Inflammatory macrophage treated with lipopolysaccharide for 4 hours (primary cell): ENCODE data around the gene SLC39A1.

Experiments
- DNase-seq: peaks from one replicate; pipeline ENCODE4 v3.0.0-alpha.2; 2020

Gene SLC39A1

GRCh38 chr1:153945795-153946621 is 17.3 kb downstream of the SLC39A1 start:
- peak; percentile 99 for DNase-seq

DNA sequence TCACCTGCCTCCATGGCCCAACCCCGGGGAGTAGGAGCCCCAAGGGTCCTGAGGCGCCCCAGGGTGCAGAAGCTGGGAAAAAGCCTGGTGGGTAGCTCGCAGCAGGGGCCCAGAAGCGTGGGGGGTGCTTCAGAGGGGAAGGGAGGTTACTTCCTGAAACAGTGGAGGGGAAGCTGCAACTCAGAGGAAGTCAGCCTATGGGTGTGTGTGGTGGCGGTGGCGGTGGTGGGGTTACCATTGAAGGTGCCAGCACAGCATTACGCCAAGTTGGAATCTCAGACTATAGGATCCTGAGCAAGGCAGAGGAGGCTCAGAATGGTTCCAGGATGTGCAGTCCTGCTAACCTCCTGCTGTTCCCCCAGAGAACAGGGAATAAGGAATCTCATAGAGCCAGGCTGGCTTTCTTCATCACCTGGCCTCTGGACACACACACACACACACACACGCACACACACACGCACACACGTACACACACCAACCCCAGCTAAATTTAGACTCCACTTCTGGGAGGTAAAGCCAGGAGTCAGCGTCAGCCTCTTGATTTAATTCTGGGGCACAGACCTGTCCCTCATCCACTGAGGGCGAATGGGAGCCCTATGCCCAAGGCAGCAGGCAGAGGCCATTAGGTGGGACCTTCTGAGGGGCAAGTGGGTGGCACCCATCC is 18.1 kb downstream of the SLC39A1 start:
- peak; percentile 93 for DNase-seq

GRCh38 chr1:153944827-153945117 is 18.6 kb downstream of the SLC39A1 start:
- no peak for DNase-seq

DNA sequence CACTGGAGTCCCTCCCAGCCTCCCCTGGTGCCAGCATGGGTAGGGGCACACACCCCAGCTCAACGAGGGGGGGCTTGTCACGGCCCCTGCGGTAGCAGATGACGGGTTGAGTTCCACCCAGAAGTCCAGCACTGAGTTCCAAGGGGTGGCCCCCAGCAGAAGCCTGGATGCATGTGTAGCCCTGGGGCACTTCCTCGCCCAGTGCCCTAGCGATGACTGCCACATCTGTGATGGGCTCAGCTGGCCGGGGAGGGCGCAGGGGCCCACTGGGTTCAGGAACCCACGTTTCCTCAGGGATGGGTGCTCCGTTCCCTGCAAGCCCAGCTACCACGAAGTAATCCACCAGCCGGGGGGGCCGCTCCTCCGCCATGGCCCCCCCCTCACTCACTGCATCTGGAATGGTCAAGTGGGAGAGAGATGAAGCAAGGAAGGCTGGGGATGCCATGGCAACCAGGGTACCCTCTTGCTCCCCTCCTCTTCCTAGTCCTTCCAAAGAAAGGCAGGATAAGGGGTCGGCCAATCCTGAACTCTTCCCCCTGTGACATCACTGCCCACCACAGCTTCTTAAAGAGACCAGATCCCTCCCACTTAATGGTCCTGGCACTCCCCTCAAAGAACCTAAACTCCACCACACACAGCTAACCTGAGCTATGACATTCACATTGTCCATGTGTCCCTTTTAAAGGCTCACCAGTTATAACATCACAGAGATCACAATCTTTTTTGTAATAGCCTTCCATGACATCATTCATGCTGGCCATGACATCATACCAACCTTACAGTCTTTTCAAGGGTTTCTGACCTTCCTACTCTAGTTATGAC is 19.1 kb downstream of the SLC39A1 start:
- peak; percentile 80 for DNase-seq

GRCh38 chr1:153942766-153943549 is 20.4 kb downstream of the SLC39A1 start:
- no peak for DNase-seq

DNA sequence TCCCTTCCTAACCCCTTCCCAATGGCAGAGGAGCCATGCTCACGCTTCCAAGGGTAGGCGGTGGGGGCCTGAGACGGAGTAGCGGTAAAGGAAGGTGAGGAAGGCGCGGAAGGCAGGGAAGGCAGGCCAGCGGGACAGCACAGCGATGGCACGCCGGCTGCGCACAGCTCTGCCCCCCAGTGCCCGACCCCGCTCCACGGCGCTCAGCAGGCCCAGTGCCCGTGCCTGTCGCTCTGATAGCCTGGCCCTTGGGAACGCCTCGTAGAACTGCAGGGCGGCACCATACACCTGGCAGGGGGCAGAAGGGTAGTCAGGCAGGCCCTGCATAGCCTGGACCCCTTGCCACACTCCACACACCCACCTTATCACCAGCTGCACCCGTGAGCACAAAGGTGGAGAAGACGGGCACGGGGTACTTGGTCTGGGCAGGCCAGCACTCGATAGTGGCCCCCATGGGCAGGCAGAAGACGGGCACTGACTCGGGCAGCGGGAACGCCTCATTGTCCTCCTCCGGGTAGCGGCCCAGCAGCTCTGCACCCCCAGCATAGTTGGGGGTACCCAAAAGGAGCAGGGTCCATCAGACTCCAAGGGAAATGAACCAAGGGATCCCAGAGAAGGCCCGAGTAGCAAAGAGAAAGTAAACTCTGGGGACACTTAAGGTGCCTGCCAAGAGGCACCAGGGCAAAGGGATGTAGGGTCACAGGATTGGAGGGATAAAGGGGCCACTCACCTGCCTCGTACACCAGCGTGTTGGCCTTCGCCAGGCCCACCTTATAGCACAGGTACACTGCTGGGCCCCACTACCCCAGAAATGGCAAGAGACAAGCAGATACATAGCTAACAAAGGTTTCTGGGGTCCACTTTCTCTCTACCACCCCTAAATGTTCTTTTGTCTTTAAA is 21.3 kb downstream of the SLC39A1 start:
- DNase-seq = no peak

DNA sequence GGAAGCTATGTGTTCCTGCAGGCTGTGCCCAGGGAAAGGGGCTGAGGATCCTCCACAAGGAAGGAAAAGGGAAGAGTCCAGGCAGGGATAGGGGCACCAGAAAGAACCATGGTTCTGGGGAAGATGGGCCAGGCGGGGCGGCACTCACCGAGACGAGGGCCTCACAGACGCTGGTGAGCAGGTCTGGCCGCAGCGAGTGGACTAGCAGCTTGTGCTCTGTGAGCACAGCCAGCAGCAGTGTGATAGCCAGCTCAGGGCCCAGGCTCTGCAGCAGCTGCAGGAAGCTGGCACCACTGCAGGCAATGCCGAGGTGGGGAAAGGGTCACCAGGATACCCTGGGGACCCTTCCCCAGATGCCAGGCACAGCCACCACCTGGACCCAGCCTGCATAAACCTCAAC is 22.6 kb downstream of the SLC39A1 start:
- DNase-seq = no peak

DNA sequence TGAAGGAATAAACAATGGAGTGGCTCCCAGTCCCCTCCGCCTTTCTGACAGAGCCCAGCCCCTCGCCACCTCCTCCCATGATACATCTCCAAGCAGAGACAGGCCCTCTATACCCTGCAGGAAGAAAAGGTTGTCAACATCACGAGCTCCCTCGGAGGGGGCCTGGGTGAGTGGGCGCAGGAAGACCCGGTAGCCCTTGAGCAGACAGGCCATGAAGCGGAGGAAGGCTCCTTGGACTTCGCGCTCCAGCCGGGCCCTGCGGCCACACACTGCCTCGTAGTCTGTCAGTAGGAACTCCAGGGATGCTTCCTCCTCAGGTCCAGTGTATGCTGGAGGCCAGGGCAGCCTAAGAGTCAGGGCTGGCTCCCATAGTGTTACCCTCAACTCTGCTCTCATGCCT is 23.9 kb downstream of the SLC39A1 start:
- DNase-seq = no peak

GRCh38 chr1:153938996-153939395 is 24.3 kb downstream of the SLC39A1 start:
- no peak for DNase-seq

GRCh38 chr1:153937331-153937730 is 26.0 kb downstream of the SLC39A1 start:
- no peak for DNase-seq

DNA sequence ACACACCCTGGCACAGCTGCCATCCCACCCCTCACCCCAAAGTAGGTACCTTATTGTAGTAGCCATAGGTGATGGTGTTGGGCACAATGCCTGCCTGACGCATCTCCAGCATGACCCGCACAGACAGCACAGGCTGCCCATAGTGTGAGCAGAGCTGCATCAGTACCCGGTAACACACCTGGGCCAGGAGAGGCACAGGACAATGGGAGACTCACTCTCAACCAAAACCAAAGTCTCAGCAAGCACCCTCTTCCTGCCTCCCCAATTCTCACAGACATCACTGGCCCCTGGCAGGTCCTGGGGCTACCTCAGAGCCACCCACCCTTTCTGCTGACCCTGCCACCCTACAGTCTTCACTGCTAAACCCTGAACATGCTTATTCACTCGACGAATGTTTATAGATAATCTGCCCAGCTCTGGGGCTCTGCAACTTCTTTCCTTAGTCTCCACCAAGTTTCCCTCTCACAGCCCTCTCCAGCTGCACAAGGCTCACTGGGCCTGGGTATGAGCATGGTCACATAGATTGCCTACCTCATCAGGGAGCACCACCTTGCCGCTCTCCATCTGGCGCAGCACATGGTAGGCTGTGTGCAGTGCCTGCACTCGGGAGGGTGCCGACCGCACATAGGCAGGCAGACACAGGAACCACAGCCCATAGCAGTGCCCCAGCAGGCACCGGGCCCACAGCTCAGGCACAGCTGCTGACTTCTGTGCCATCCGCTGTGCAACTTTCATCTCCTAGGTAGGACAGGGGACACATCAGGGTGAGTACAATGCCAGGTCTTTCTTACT is 27.1 kb downstream of the SLC39A1 start:
- no peak for DNase-seq

DNA sequence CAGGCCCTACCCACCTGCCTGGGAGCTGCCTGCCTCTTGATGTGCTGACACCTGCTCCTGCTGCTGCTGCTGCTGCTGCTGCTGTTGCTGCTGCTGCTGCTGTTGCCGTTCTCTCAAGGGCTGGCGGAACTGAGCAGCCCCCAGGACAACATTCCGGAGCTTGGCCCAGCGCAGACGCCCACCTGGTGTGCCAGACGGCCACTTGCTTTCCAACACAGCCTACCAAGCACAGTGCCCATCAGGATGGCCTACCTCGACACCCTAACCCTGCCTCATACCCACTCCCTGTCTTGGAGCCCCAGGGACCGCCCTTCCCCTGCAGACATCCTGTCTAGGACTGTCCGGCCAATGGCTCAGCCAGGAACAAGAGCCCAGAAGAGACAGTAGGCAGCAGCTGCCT is 28.6 kb downstream of the SLC39A1 start:
- no peak for DNase-seq

DNA sequence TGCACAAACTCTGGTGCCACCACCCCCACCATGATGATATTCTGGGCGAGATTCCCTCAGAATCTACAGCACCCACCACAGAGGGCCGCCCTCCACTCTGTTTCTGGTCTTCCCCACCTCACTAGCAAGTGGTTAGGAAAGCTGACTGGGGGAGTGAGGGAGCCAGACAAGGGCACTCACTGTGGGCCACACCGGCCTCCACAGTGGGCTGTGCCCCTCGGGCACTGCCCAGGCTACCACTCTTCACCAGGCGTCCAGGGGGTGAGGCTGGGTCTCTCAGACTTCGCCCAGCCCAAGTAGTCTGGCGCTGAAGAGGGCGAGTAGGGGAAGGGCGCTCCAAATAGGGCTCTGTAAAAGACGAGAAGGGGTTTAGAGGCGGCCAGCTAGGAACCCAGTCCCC is 29.4 kb downstream of the SLC39A1 start:
- no peak for DNase-seq

DNA sequence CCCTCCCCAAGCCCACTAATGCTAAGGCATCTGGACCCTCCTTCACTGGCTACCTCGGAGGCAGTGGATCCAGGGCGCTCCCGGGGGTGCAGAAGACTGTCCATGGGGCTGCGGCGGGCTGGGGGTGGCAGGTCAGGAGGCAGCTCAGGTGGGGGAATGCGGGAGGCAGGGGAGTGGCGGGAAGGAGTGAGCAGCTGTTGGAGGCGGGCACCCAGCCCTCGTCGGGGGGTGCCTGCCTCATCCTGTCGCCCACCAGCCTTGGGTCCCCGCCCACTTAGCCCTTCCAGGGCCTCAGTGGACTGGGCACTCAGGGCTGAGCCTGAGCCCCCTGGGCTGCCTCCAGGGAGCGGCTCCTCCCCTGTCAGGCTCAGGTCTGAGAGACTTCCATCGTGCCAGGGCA is 29.9 kb downstream of the SLC39A1 start:
- no peak for DNase-seq

DNA sequence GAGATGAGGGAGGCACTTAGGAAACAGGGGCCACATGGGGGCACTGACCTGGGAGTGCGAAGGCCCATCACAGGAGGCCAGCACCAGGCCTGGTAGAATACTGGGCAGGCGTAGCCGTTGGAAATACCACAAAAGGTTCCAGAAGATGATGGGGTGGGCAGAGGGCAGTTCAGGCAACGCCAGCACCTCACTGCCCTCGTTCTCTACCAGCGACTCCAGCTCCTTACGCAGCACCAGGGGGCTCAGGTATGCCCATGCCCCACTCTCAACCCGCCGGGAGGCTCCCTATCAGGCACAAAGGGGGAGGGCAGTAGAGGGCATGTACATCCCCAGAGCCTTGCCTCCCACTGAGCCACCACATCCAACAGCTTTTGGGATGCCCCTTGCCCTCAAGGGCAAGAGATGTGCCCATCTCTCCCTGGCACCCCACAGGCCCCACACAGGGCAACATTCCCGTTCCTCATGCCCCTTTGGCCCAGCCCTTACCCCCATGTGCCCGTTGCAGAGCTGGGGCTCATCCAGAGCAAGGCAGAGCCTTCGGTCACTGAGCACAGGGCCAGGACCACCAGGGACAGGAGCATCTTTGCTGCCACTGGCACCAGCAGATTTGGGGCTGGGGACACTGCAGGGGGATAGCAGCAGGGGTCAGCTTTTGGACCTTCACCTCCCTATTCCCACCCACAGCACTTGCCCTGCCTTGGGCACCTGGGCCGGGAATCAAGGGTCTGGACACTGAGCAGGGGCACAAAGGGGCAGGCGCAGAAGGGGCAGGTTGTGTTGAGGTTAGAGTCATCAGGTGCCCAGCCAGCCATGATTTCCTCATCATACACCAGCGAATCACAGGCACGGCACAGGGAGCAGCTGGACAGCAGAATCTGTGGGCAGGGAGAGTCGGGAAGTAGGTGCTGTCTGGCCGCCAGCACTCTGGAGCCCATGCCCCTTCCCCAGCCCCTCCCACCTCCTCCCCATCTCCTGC is 30.9 kb downstream of the SLC39A1 start:
- no peak for DNase-seq

DNA sequence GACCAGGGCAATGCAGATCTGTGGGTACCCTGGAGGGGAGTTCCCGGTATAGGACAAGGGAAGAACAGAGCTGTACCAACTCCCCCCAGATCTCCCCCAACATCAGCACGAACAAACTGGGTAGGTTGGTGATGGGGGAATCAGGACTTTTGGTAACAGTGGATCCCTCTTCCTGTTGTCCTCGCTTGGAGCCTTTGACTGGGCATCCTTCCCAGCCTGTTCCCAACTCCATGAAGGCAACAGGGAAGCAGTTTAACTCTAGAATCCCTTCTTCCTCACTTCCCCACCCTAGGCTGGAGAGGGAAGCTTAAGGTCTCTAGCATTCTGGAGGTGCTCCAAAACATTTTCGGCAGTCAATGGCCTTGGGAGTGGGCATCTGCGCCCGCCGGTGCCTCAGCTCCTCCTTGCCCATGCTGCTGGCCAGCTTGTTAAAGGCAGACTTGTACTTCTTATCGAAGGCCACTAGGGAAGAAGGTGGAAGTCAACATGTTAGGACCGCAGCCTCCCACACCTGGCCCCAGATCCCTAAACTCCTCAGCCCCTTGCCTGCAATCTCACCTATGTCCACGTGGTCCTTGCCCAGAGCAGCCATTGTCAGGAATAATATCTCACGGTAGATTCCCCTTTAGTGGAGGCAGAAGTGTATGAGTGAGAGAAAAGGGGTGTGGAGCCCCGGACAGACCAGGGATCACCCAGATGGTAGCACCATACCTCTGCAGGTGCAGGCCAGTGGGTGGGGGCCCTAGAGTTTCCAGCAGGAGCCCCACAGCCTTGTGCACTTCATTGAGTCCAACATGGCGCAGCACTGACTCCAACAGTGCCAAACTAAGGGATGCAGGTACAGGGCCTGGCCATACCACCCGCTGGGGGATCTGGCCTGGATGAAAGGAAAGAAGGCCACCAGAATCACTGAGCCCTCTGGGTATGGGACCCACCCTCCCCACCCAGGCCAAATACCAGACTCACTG is 33.1 kb downstream of the SLC39A1 start:
- DNase-seq = no peak

- DNase-seq = no peak
Observed at GRCh38 chr1:153929426-153929825, 33.9 kb downstream of the SLC39A1 start.

GRCh38 chr1:153928791-153929341 is 34.5 kb downstream of the SLC39A1 start:
- DNase-seq = no peak
